Stomach (tissue), 9 donors: Measurements from ENCODE around the gene KDM2B. TPM values are rescaled to one million over a fixed set of nuclear protein-coding genes. Genes with fewer than 3 reads are reported as not detected.

Experiments used
- DNase-seq, 2 donors: peaks; one replicate each; pipeline versions ENCODE4 v3.0.0 to v3.0.0-alpha.2; 2013 to 2019
- H3K27ac ChIP-seq, 5 donors: fragments of 200-600 bp in 4 of 5; sonication (generic) in 4 of 5; one replicate each; pipeline ENCODE4 v1.5.1; 2013 to 2019; ENCODE audit warnings: mild to moderate bottlenecking in 1 of 5, moderate library complexity in 1 of 5
- H3K27me3 ChIP-seq, 3 donors: fragments of 200-600 bp; sonication (generic); one replicate each; pipeline ENCODE4 v1.5.1; 2017 to 2019; ENCODE audit warnings: mixed run types in 1 of 3
- H3K36me3 ChIP-seq, 4 donors: fragments of 200-600 bp; sonication (generic); 1 replicate in 3 of 4; 2 replicates in 1 of 4; pipeline ENCODE4 v1.5.1; 2016 to 2019
- H3K4me1 ChIP-seq, 4 donors: fragments of 200-600 bp; sonication (generic); one replicate each; pipeline ENCODE4 v1.5.1; 2016 to 2019
- H3K4me3 ChIP-seq, 4 donors: fragments of 200-600 bp; sonication (generic) in 3 of 4; one replicate each; pipeline ENCODE4 v1.5.1; 2016 to 2019; ENCODE audit warnings: mild to moderate bottlenecking in 1 of 4
- H3K9me3 ChIP-seq, 4 donors: fragments of 200-600 bp; sonication (generic); one replicate each; pipeline ENCODE4 v1.5.1; 2016 to 2019
- CTCF ChIP-seq, 7 experiments: fragments of 450-650 bp in 4 of 7; fragments of 200-600 bp in 3 of 7; sonication (generic) in 3 of 7; IDR thresholded peaks; one replicate each; pipeline ENCODE4 v1.5.1; 2016 to 2019; ENCODE audit warnings: antibody characterized with exemption in 7 of 7, control low read depth in 2 of 7, mild to moderate bottlenecking in 1 of 7
- EP300 ChIP-seq: sonication (generic); formaldehyde crosslinking; IDR thresholded peaks from one replicate; pipeline ENCODE4 v1.6.1; 2017; ENCODE audit warnings: antibody characterized with exemption
- POLR2A ChIP-seq, 4 donors: fragments of 450-650 bp; IDR thresholded peaks; one replicate each; pipeline ENCODE4 v1.6.1; 2016; ENCODE audit warnings: antibody characterized with exemption in 4 of 4, control low read depth in 2 of 4, mild to moderate bottlenecking in 1 of 4, moderate library complexity in 1 of 4
- POLR2AphosphoS5 ChIP-seq, 3 donors: sonication (generic); formaldehyde crosslinking; IDR thresholded peaks; one replicate each; pipeline ENCODE4 v1.6.1; 2016; ENCODE audit warnings: antibody characterized with exemption in 3 of 3
- WGBS, 5 donors: extraction: QIAGEN DNeasy Blood & Tissue Kit in 3 of 5; methylation state at CpG; one replicate each; pipeline versions ENCODE4 v1.1.5 to v1.1.7; 2013 to 2018; 5-methylcytosine and 5-hydroxymethylcytosine counted together
- intact Hi-C: fragments of 100-400 bp; cut with DNase I; formaldehyde crosslinking; loops from one replicate; pipeline ENCODE4 v1.15.1; 2023; ENCODE audit warnings: low total_unique reads
- polyA plus RNA-seq, 3 donors: library from polyadenylated mRNA; stranded (reverse); fragments of 200-250 nt; gene quantifications; one replicate each; pipeline ENCODE4 v1.2.3, GENCODE V29; 2013
- total RNA-seq, 5 donors: library from RNA; depleted of rRNA; stranded (reverse); fragments of >200 nt; gene quantifications; one replicate each; pipeline versions ENCODE4 v1.1.0 to v1.2.3, GENCODE V29; 2014 to 2016
- donor health status: healthy with polysubstance abuse.
- donor health status: Bipolar disorder and iron deficiency.
- donor health status: healthy.

KDM2B gene
- total and polyA plus RNA-seq, 8 donors, result 5.8 to 72.8 (median 11.7) TPM

DNA sequence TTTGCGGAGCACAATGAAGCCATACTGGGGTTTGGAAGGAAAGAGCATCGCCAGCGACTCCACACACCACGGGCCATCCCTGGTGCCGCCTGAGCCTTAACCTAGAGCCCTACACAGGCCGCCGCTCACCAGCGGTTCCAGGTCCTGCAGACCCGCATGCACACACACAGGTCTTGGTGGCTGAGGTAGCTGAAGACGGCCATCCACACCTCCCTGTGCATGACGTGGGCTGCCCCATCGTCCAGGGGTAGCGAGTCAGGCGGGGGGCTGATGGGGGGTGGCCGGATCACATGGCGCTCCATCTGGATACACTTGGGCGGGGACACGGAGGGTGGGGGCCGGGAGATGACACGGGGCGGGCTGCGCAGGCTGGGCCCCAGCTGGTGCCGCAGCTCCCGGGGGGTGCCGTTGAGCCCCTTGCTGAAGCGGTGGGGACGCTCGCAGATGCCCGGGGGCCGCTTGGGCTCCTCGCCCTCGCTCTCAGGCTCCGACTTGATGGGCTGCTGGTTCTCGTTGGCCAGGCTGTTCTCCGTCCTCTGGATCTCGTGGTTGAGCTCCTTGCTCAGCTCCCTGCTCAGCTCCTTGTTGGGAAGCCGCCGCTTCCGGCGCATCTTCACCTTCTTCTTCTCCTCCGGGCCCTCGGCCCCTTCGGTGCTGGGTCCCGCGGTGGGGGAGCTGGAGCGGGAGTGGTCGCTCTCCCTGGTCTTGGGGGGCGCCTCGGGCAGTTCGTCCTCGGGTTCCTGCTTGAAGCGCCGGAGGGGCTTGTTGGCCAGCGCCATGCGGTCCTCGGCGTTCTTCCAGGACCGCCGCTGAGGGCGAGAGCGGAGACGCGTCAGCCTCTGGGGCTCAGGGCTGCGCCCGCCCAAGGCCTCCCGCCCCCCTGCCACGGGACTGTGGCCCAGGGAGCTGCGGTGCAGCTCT, 138.5 kb downstream of the KDM2B start:
- DNase-seq, result no peak
- H3K27me3 ChIP-seq, result no peaks in the 10 kb centered on the region
- intact Hi-C loops, result no loop called here
- H3K4me1 ChIP-seq, result peaks cover 0 to 24% (median 15%) of the 10 kb centered on the region in 4 donors
- no peak overlapping the region for H3K4me3 ChIP-seq
- H3K9me3 ChIP-seq, result no peaks in the 10 kb centered on the region
- 94 to 97% (median 96%) methylated on average over 61 to 68 of the region's 68 CpGs for WGBS, 5 donors
- TF ChIP-seq EP300 (no peak), POLR2A (IDR thresholded peaks at IDR 0.05) (no peak), CTCF (IDR thresholded peaks at IDR 0.05) (no peak), POLR2AphosphoS5 (IDR thresholded peaks at IDR 0.05) (no peak)
- H3K27ac ChIP-seq, result no peak overlapping the region
- H3K36me3 ChIP-seq, result peaks cover 35 to 82% (median 73%) of the 10 kb centered on the region in 4 donors

GRCh38 chr12:121441555-121441954, 139.3 kb downstream of the KDM2B start:
- peak in 1 of 2 donors; percentile 57 for DNase-seq
- Histone ChIP-seq H3K27me3 (no peaks in the 10 kb centered on the region), H3K4me1 (peaks cover 0 to 24% (median 15%) of the 10 kb centered on the region in 4 donors), H3K27ac (no peak overlapping the region), H3K4me3 (no peak overlapping the region), H3K9me3 (peaks cover 0 to 4% (median 0%) of the 10 kb centered on the region in 4 donors), H3K36me3 (peaks cover 35 to 90% (median 80%) of the 10 kb centered on the region in 4 donors)
- TF ChIP-seq CTCF (IDR thresholded peaks at IDR 0.05), result peak in 1 of 7 experiments; percentile 16
- TF ChIP-seq POLR2A (IDR thresholded peaks at IDR 0.05), result no peak
- no peak for TF ChIP-seq EP300
- intact Hi-C loops, result no loop called here
- WGBS, 5 donors, result 86 to 92% (median 87%) methylated on average over 16 to 17 of the region's 17 CpGs

DNA sequence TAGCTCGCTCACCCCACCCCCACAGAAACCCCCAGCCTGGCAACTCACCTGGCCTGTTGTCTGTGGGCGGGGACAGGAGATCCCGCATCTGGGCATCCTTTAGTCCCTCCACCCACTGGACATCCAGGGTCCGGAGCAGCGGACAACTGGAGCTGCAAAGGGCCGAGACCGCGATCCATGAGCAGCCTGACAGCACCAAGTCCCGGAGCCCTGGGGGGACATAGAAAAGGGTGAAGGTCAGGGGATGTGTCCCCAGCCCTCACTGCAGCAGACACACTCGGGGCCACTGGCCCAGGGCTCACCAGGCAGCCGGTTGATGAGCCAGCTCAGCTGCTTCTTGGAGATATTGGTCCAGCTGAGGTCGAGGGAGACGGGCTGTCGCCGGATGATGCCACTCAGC, 140.1 kb downstream of the KDM2B start:
- DNase-seq, result no peak

More for the DNA sequence above, 140.1 kb downstream of the KDM2B start:
- TF ChIP-seq EP300 (no peak), POLR2A (IDR thresholded peaks at IDR 0.05) (no peak), CTCF (IDR thresholded peaks at IDR 0.05) (no peak), POLR2AphosphoS5 (IDR thresholded peaks at IDR 0.05) (no peak)
- Histone ChIP-seq H3K27ac (no peak overlapping the region), H3K9me3 (peaks cover 0 to 4% (median 0%) of the 10 kb centered on the region in 4 donors), H3K36me3 (peaks cover 39 to 97% (median 86%) of the 10 kb centered on the region in 4 donors), H3K4me1 (peaks cover 0 to 24% (median 15%) of the 10 kb centered on the region in 4 donors), H3K27me3 (no peaks in the 10 kb centered on the region), H3K4me3 (no peak overlapping the region)
- 89 to 98% (median 96%) methylated on average over 9 to 15 of the region's 15 CpGs for WGBS, 5 donors
- intact Hi-C loops, result no loop called here
